GM18907 (cell line): Measurements from ENCODE around the gene CFAP69.

Experiments used
- ATAC-seq: cut with Tn5 transposase; IDR thresholded peaks from one replicate; pipeline ENCODE4 v1.9.1; 2021; ENCODE audit warnings: mild to moderate bottlenecking, moderate library complexity; ENCODE audit not compliant: unreplicated experiment

The CFAP69 gene

GRCh38 chr7:90244909-90245851 is at the start of gene CFAP69:
Gene CFAP69 (plus strand): TSS chr7:90245174. CDS start chr7:90245425, 251 bp downstream.
- peak; percentile 92 for ATAC-seq

- ATAC-seq: no peak
Observed at GRCh38 chr7:90201500-90202195, 43.3 kb upstream of the CFAP69 start.

GRCh38 chr7:90207956-90208355 is 37.0 kb upstream of the CFAP69 start:
- ATAC-seq: no peak

GRCh38 chr7:90209776-90210175 is 35.2 kb upstream of the CFAP69 start:
- no peak for ATAC-seq

- no peak for ATAC-seq
Observed at GRCh38 chr7:90210475-90210874, 34.5 kb upstream of the CFAP69 start.

GRCh38 chr7:90210981-90211380 is 34.0 kb upstream of the CFAP69 start:
- peak; percentile 22 for ATAC-seq

- peak; percentile 97 for ATAC-seq
Observed at GRCh38 chr7:90211391-90212148, 33.4 kb upstream of the CFAP69 start, which contains the start of gene STEAP2. Gene STEAP2 (plus strand): TSS chr7:90211740. CDS start chr7:90225083, 13,343 bp downstream.

- no peak for ATAC-seq
Observed at GRCh38 chr7:90212149-90212495, 32.9 kb upstream of the CFAP69 start.

GRCh38 chr7:90213521-90213920 is 31.5 kb upstream of the CFAP69 start:
- no peak for ATAC-seq

- no peak for ATAC-seq
Observed at GRCh38 chr7:90216080-90216674, 28.8 kb upstream of the CFAP69 start.

- no peak for ATAC-seq
Observed at GRCh38 chr7:90216771-90217170, 28.2 kb upstream of the CFAP69 start.

- ATAC-seq: no peak
Observed at GRCh38 chr7:90222390-90222789, 22.6 kb upstream of the CFAP69 start.

- no peak for ATAC-seq
Observed at GRCh38 chr7:90222811-90223725, 21.9 kb upstream of the CFAP69 start.

GRCh38 chr7:90224195-90224594 is 20.8 kb upstream of the CFAP69 start:
- ATAC-seq: no peak

- no peak for ATAC-seq
Observed at GRCh38 chr7:90225181-90225580, 19.8 kb upstream of the CFAP69 start.

- ATAC-seq: no peak
Observed at GRCh38 chr7:90225601-90226000, 19.4 kb upstream of the CFAP69 start.

- no peak for ATAC-seq
Observed at GRCh38 chr7:90227259-90227658, 17.7 kb upstream of the CFAP69 start.

GRCh38 chr7:90229682-90230081 is 15.3 kb upstream of the CFAP69 start:
- no peak for ATAC-seq

- ATAC-seq: no peak
Observed at GRCh38 chr7:90230834-90231233, 14.1 kb upstream of the CFAP69 start.

- ATAC-seq: no peak
Observed at GRCh38 chr7:90231304-90231703, 13.7 kb upstream of the CFAP69 start.
